Thoracic aorta (tissue), 2 donors: Measurements from ENCODE around the gene GPHA2. TPM values are rescaled to one million over a fixed set of nuclear protein-coding genes. Genes with fewer than 3 reads are reported as not detected.

Experiments
- ATAC-seq: fragments of 150-250 bp; one replicate; pipeline ENCODE4 v1.8.0; 2017; ENCODE audit warnings: low read depth; ENCODE audit not compliant: insufficient number of reproducible peaks, low FRiP score
- DNase-seq: peaks from one replicate; pipeline ENCODE4 v3.0.0-alpha.2; 2020; ENCODE audit warnings: low spot score
- H3K27ac ChIP-seq, 2 donors: fragments of 200-600 bp; sonication (generic); 1 replicate in 1 of 2; 2 replicates in 1 of 2; pipeline ENCODE4 v1.5.1; 2016; ENCODE audit warnings: mild to moderate bottlenecking in 2 of 2, moderate library complexity in 2 of 2
- H3K27me3 ChIP-seq: fragments of 200-600 bp; sonication (generic); replicated peaks from 2 replicates; pipeline ENCODE4 v1.6.0; 2016; ENCODE audit warnings: mild to moderate bottlenecking; ENCODE audit not compliant: insufficient read depth
- H3K36me3 ChIP-seq: fragments of 200-600 bp; sonication (generic); one replicate; pipeline ENCODE4 v1.5.1; 2016
- H3K4me1 ChIP-seq, 2 donors: fragments of 200-600 bp; sonication (generic); 1 replicate in 1 of 2; 2 replicates in 1 of 2; pipeline versions ENCODE4 v1.5.1 to v1.6.0; 2016; ENCODE audit warnings: low read depth in 2 of 2, mild to moderate bottlenecking in 1 of 2; ENCODE audit not compliant: control insufficient read depth in 1 of 2
- H3K4me3 ChIP-seq: fragments of 200-600 bp; sonication (generic); 2 replicates; pipeline ENCODE4 v1.5.1; 2016; ENCODE audit warnings: mild to moderate bottlenecking
- H3K9me3 ChIP-seq: fragments of 200-600 bp; sonication (generic); 2 replicates; pipeline ENCODE4 v1.5.1; 2016
- total RNA-seq, 2 donors: library from RNA; depleted of rRNA; stranded (reverse); fragments of >200 nt; gene quantifications; one replicate each; pipeline versions ENCODE4 v1.1.0 to v1.2.3, GENCODE V29; 2016
- TF ChIP-seq, protein P1 (sequence below): fragments of 200-600 bp; sonication (generic); IDR thresholded peaks from one replicate; pipeline ENCODE4 v1.5.1; 2019; ENCODE audit warnings: antibody characterized with exemption

GPHA2 gene
- total RNA-seq, 2 donors from 2014 or later, result not detected

DNA sequence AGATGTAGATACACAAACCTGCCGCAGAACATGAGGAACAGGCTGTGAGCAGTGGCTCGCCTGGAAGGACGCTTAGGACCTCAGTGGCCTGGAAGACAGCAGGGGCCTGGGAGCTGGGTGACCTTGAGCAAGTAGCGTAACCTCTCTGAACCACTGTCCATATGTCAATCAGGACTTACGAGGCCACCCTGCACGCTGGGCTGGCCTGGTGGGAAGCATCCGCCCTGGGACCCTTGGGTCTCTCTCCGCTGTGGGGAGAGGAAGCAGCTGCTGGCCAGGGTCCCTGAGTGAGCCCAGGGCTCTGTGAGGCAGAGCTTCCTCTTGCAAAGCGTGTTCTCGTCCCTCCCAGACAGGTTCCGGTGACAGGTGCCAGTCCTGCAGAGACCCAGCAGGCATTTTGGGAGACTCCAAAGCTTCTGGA lies 43.3 kb downstream of the GPHA2 start:
- no peaks in the 10 kb centered on the region for H3K27me3 ChIP-seq
- H3K27ac ChIP-seq, result no peak overlapping the region
- ATAC-seq, result no peak
- peaks cover 0 to 10% of the 10 kb centered on the region in 2 donors for H3K4me1 ChIP-seq
- TF ChIP-seq, protein P1, sequence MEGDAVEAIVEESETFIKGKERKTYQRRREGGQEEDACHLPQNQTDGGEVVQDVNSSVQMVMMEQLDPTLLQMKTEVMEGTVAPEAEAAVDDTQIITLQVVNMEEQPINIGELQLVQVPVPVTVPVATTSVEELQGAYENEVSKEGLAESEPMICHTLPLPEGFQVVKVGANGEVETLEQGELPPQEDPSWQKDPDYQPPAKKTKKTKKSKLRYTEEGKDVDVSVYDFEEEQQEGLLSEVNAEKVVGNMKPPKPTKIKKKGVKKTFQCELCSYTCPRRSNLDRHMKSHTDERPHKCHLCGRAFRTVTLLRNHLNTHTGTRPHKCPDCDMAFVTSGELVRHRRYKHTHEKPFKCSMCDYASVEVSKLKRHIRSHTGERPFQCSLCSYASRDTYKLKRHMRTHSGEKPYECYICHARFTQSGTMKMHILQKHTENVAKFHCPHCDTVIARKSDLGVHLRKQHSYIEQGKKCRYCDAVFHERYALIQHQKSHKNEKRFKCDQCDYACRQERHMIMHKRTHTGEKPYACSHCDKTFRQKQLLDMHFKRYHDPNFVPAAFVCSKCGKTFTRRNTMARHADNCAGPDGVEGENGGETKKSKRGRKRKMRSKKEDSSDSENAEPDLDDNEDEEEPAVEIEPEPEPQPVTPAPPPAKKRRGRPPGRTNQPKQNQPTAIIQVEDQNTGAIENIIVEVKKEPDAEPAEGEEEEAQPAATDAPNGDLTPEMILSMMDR, result no peak
- H3K4me3 ChIP-seq, result no peak overlapping the region
- peaks cover 3% of the 10 kb centered on the region for H3K36me3 ChIP-seq
- no peaks in the 10 kb centered on the region for H3K9me3 ChIP-seq
- DNase-seq, result no peak

DNA sequence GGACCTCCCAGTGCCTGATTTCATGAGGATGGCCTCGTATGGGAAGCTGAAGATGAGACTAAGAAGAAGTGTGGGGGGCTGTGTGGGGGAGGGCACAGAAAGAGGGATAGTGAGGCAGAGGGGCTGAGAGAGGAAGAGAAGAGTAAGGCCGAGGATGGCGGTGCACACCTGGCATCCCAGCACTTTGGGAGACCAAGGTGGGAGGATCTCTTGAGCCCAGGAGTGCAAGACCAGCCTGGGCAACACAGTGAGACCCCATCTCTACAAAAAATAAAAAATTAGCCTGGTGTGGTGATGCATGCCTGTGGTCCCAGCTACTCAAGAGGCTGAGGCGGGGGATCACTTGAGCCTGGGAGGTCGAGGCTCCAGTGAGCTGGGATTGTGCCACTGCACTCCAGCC lies 43.8 kb downstream of the GPHA2 start:
- no peaks in the 10 kb centered on the region for H3K9me3 ChIP-seq
- H3K36me3 ChIP-seq, result no peaks in the 10 kb centered on the region
- H3K4me3 ChIP-seq, result no peak overlapping the region
- H3K27me3 ChIP-seq, result no peaks in the 10 kb centered on the region
- peaks cover 0 to 11% of the 10 kb centered on the region in 2 donors for H3K4me1 ChIP-seq
- ATAC-seq, result no peak
- no peak for DNase-seq
- H3K27ac ChIP-seq, result no peak overlapping the region
- TF ChIP-seq, protein P1, result no peak

- Histone ChIP-seq H3K36me3 (no peaks in the 10 kb centered on the region), H3K4me3 (no peak overlapping the region), H3K9me3 (no peaks in the 10 kb centered on the region), H3K27ac (no peak overlapping the region), H3K27me3 (no peaks in the 10 kb centered on the region), H3K4me1 (peaks cover 0 to 11% of the 10 kb centered on the region in 2 donors)
- no peak for ATAC-seq
- TF ChIP-seq, protein P1, result no peak
- DNase-seq, result no peak
These were observed 44.4 kb downstream of the GPHA2 start for GRCh38 chr11:64891215-64891848.

DNA sequence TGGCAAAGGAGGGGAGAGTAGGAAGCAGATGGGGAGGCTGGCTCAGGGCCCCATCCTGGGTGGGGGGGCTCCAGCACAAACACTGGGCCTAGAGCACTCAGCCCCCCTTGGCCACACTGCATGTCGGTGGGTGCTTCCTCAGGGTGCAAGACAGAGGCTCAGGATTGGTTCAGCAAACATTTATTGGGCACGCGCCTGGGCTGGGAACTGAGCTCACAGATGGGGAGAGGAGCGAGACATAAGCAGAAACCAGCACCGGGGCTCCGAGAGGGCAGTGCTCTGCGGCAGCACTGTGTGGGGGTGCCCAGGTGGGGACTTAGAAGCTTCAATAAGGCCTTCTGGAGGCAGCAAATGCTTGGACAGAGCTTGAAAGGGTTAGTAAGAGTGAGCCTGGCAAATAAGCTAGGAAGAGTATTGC lies 45.2 kb downstream of the GPHA2 start:
- Histone ChIP-seq H3K4me1 (peaks cover 0 to 11% of the 10 kb centered on the region in 2 donors), H3K27me3 (no peaks in the 10 kb centered on the region), H3K4me3 (no peak overlapping the region), H3K27ac (no peak overlapping the region), H3K9me3 (no peaks in the 10 kb centered on the region), H3K36me3 (no peaks in the 10 kb centered on the region)
- TF ChIP-seq, protein P1, result no peak
- ATAC-seq (no peak), DNase-seq (no peak)

DNA sequence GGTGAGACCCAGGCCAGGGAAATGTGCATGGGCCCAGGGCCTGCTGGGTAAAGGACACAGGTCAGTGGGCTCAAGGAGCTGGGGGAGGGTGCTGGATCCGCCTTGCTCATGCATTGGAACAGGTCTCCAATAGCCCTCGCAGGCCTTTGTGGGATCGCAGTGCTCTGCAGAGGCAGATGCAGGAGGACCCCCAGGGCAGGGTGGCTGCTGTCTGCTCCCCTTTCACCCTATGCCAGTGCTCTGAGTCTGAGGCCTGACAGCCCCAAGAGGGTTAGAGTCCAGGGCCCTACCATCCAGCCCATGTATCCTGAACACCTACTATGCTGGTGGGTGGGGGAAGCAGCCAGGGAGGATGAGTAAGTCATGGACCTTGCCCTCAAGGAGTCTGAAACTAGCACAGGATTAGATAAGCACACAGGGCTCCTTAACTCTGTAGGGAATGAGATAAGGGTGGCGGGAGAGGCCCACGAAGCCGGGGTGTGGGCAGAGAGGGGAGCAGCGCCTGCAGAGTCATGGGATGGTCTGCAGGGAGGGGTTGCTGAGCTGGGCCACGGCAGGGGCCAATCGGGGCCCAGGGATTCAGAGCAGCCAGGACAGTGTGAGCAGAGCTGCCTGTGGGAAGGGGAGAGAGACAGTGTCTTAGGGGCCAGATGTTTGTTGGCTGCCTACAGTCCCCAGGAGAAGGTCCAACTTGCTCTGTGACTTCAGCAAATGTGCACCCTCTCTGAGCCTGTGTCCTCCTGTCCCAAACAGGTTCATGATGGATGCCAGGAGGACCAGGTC lies 46.8 kb downstream of the GPHA2 start:
- no peaks in the 10 kb centered on the region for H3K9me3 ChIP-seq
- no peak overlapping the region for H3K4me3 ChIP-seq
- no peak overlapping the region for H3K27ac ChIP-seq
- no peaks in the 10 kb centered on the region for H3K36me3 ChIP-seq
- no peaks in the 10 kb centered on the region for H3K27me3 ChIP-seq
- ATAC-seq, result no peak
- no peak for DNase-seq
- TF ChIP-seq, protein P1, result no peak
- peaks cover 0 to 11% of the 10 kb centered on the region in 2 donors for H3K4me1 ChIP-seq
